NCI-H1105 (cell line): Measurements from ENCODE around the gene TGFBR3.

Source experiments
- DNase-seq: peaks from one replicate; lab custom pipeline; 2025; lab: John Stamatoyannopoulos, UW

TGFBR3 gene

GRCh38 chr1:91754816-91755580 is 131.0 kb downstream of the TGFBR3 start:
- DNase-seq: no peak

GRCh38 chr1:91754348-91754747 is 131.6 kb downstream of the TGFBR3 start:
- DNase-seq: no peak

GRCh38 chr1:91753878-91754277 is 132.1 kb downstream of the TGFBR3 start:
- DNase-seq: no peak

- DNase-seq: no peak
Measured at GRCh38 chr1:91752324-91752723, 133.6 kb downstream of the TGFBR3 start.

- DNase-seq: no peak
Measured at GRCh38 chr1:91751275-91751674, 134.7 kb downstream of the TGFBR3 start.

GRCh38 chr1:91750398-91750996 is 135.5 kb downstream of the TGFBR3 start:
- DNase-seq: no peak

GRCh38 chr1:91749788-91750231 is 136.1 kb downstream of the TGFBR3 start:
- DNase-seq: no peak

- no peak for DNase-seq
Measured at GRCh38 chr1:91747666-91748065, 138.3 kb downstream of the TGFBR3 start.

GRCh38 chr1:91746728-91747338 is 139.1 kb downstream of the TGFBR3 start:
- DNase-seq: no peak

GRCh38 chr1:91745640-91746373 is 140.1 kb downstream of the TGFBR3 start:
- peak; percentile 12 for DNase-seq

GRCh38 chr1:91744953-91745639 is 140.9 kb downstream of the TGFBR3 start:
- DNase-seq: peak; percentile 9

GRCh38 chr1:91742848-91743292 is 143.1 kb downstream of the TGFBR3 start:
- peak; percentile 67 for DNase-seq

- DNase-seq: no peak
Measured at GRCh38 chr1:91741906-91742305, 144.0 kb downstream of the TGFBR3 start.

- DNase-seq: no peak
Measured at GRCh38 chr1:91741301-91741700, 144.7 kb downstream of the TGFBR3 start.

GRCh38 chr1:91737650-91738049 is 148.3 kb downstream of the TGFBR3 start:
- no peak for DNase-seq

GRCh38 chr1:91736715-91737615 is 149.0 kb downstream of the TGFBR3 start:
- no peak for DNase-seq

GRCh38 chr1:91736146-91736714 is 149.7 kb downstream of the TGFBR3 start:
- no peak for DNase-seq

GRCh38 chr1:91735266-91735845 is 150.6 kb downstream of the TGFBR3 start:
- no peak for DNase-seq

GRCh38 chr1:91734761-91735160 is 151.2 kb downstream of the TGFBR3 start:
- DNase-seq: no peak

- DNase-seq: no peak
Measured at GRCh38 chr1:91733108-91733710, 152.7 kb downstream of the TGFBR3 start.
